ENCODE measurements around the gene ALG5. TPM values are rescaled to one million over a fixed set of nuclear protein-coding genes. Genes with fewer than 3 reads are reported as not detected.

Gene ALG5
- total and polyA plus RNA-seq, 2 of the 4 experiments (the other 2 are of a cell fraction) = 19.4 to 21.9 TPM

DNA sequence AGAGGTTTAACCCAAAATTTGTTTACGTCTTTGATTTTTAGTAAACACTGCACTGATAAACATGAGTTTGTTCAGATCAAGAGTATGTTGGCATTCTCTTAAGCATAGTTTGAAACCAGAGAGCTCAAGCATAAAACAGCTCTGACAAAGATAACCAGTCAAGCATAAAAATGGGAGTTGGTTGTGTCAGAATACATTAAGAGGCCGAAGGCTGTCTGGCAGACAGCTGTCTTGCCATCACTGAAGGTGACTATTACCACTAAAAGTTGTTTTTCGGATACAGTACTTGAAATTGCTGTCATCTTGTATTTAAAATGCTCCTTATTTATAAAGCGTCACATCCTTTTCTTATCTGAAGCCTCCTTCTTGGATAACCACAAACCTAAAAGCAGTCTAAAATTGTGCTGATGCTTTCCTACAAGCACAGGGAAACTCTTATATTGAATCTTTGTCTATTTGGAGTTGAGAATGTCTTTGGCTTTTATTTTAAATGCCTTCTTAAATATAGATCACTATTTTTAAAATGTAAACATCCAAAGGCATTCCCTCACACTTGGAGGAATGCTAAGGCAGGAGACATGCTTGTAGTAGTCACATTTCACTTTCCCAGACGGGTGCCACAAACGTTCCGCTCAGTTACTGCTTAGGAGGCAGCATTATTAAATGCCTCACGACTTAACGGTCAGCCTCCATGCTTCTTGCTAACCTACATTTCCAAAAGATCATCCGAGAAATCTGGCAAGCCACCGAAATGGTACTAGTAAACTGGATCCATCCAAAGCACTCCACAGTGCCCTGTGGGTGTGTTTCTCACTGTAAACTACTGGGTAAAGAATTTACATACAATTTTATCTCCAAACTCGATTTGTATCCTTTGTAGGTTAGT, 80.7 kb downstream of the ALG5 start:
- Histone ChIP-seq H3K56ac (ENCODE audit: extremely low read depth, insufficient read depth, low read length) (peak overlapping the region; percentile 84), H3K4me2 (ENCODE audit: low read depth, low read length) (peak overlapping the region; percentile 83), H3K23ac (ENCODE audit: low read depth, low read length) (peak overlapping the region; percentile 25), H4K5ac (ENCODE audit: low read depth, low read length) (peak overlapping the region; percentile 46; the same call in 1 of the 2 replicates), H3K36me3 (ENCODE audit: control insufficient read depth, insufficient read depth, low read length) (no peaks in the 10 kb centered on the region), H2BK15ac (ENCODE audit: low read depth, low read length) (peak overlapping the region; percentile 45; the same call in 2 of the 3 replicates), H4K8ac (ENCODE audit: low read depth in 2 of 2, low read length in 2 of 2) (peak overlapping the region in 1 of 2 experiments; percentile 54; a peak in 1 of 4 replicates), H3K4ac (ENCODE audit: low read depth, low read length) (peak overlapping the region; percentile 62), H3K27me3 (ENCODE audit: control insufficient read depth, insufficient read depth, low read length) (no peaks in the 10 kb centered on the region), H2BK20ac (ENCODE audit: low read depth, low read length) (peak overlapping the region; percentile 11; the same call in 1 of the 2 replicates), H3K27ac (ENCODE audit: insufficient read depth, low read length) (peak overlapping the region; percentile 75), H3K9ac (ENCODE audit: low read depth, low read length) (peak overlapping the region; percentile 84), H4K20me1 (ENCODE audit: insufficient read depth, low read length) (peaks cover 5% of the 10 kb centered on the region; the same call in 1 of the 2 replicates), H2AK9ac (replicated peaks; ENCODE audit: low read depth, low read length, poor library complexity) (no peak overlapping the region), H3K18ac (ENCODE audit: low read depth, low read length) (peak overlapping the region; percentile 34), H3K4me1 (ENCODE audit: control insufficient read depth, insufficient read depth, low read length) (peaks cover 8% of the 10 kb centered on the region), H3K79me1 (ENCODE audit: low read depth in 1 of 2, low read length in 2 of 2) (peaks cover 15 to 38% of the 10 kb centered on the region in 2 experiments; a peak in 3 of 4 replicates), H3K9me3 (ENCODE audit: control insufficient read depth, insufficient read depth, low read length) (no peaks in the 10 kb centered on the region), H2BK120ac (ENCODE audit: low read depth, low read length) (peak overlapping the region; percentile 72), H4K91ac (ENCODE audit: insufficient read depth, low read depth, low read length) (peak overlapping the region; percentile 34), H3K9me1 (ENCODE audit: insufficient read depth, low read length) (peaks cover 10% of the 10 kb centered on the region), H2AFZ (replicated peaks; ENCODE audit: low read length, poor library complexity) (peak overlapping the region; percentile 92), H3K14ac (replicated peaks; ENCODE audit: low read depth, low read length) (peak overlapping the region; percentile 80), H2AK5ac (ENCODE audit: low read depth, low read length) (0 out of 2 replicates have a peak overlapping the region, but pooled peaks have one; percentile 13), H3K4me3 (ENCODE audit: insufficient read depth, low read depth, low read length) (peak overlapping the region; percentile 78), H2BK5ac (ENCODE audit: low read depth, low read length, poor library complexity, severe bottlenecking) (peak overlapping the region; percentile 82)
- intact Hi-C loops (cut with micrococcal nuclease) (loop anchor here (2.0 to 5.0 kb wide), 2 partner anchors 36 to 60 kb away; no protein-coding TSS in a partner anchor), dilution Hi-C loops (cut with HindIII; ENCODE audit: low sequenced_read_pairs, unreplicated experiment) (no loop called here), in situ Hi-C loops (cut with MboI; ENCODE audit: low sequenced_read_pairs) (no loop called here)
- WGBS, 2 experiments (ENCODE audit: extremely low coverage in 2 of 2, insufficient read length in 1 of 2) = 0% methylated on average over 5 of the region's 12 CpGs; no CpG with 5 or more reads in 1 of the 2 experiments
- ATAC-seq (ENCODE audit: low read depth) (peak; percentile 38), DNase-seq (peak; percentile 36)
- ChIA-PET POLR2A (ENCODE audit: unreplicated experiment) (no interaction called here), CTCF (no interaction called here)
- BruUV-seq (replicated peaks) = no TSS peak
- TF ChIP-seq CEBPB (IDR thresholded peaks at IDR 0.05; ENCODE audit: low read depth, low read length) = no peak
- TF ChIP-seq POLR2A (IDR thresholded peaks at IDR 0.05; ENCODE audit: low read depth, low read length) = no peak
- TF ChIP-seq, protein P1, sequence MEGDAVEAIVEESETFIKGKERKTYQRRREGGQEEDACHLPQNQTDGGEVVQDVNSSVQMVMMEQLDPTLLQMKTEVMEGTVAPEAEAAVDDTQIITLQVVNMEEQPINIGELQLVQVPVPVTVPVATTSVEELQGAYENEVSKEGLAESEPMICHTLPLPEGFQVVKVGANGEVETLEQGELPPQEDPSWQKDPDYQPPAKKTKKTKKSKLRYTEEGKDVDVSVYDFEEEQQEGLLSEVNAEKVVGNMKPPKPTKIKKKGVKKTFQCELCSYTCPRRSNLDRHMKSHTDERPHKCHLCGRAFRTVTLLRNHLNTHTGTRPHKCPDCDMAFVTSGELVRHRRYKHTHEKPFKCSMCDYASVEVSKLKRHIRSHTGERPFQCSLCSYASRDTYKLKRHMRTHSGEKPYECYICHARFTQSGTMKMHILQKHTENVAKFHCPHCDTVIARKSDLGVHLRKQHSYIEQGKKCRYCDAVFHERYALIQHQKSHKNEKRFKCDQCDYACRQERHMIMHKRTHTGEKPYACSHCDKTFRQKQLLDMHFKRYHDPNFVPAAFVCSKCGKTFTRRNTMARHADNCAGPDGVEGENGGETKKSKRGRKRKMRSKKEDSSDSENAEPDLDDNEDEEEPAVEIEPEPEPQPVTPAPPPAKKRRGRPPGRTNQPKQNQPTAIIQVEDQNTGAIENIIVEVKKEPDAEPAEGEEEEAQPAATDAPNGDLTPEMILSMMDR (conservative IDR thresholded peaks at IDR 0.05; ENCODE audit: low read depth, low read length) = no peak
- TF ChIP-seq FOS (IDR thresholded peaks at IDR 0.05; ENCODE audit: low read depth, low read length) = no peak
- TF ChIP-seq BHLHE40 (IDR thresholded peaks at IDR 0.05; ENCODE audit: low read depth, low read length) = peak; percentile 87
- no peak for TF ChIP-seq NFE2L2 (IDR thresholded peaks at IDR 0.05; ENCODE audit: low read depth, low read length)
- TF ChIP-seq RAD21 (IDR thresholded peaks at IDR 0.05; ENCODE audit: low read length) = no peak
- no peak for TF ChIP-seq RFX5 (IDR thresholded peaks at IDR 0.05; ENCODE audit: low read depth, low read length)

Measured in IMR-90 (cell line).